ENCODE results near the gene SLPI. TPM values are rescaled to one million over a fixed set of nuclear protein-coding genes. Genes with fewer than 3 reads are reported as not detected.

Gene SLPI
- polyA plus RNA-seq, 1 experiment: 0.21 TPM

DNA sequence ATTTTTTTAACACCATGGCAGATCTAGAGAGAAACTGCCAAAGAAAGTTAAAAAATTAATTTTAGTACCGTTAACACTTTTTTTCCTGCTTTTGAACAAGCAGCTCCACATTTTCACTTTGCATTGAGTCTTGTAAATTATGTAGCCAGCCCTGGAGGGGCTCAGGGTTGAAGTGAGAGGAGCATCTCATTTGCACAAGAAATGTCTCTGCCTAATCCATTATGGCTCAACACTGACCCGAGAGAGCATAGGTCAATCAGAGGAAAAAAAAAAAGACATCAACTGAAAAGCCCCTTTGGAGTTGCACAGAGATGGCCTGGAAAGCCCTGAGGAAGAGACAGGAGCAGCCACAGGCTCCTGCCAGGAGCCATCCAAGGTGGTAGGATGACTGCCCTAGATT, 4.3 kb upstream of the SLPI start:
- Histone ChIP-seq H3K36me3 (ENCODE audit: control insufficient read depth, insufficient read depth, low read length) (no peaks in the 10 kb centered on the region), H3K27me3 (ENCODE audit: control insufficient read depth, insufficient read depth, low read length) (peaks cover 5% of the 10 kb centered on the region), H3K4me3 (ENCODE audit: low read depth, low read length) (no peak overlapping the region)
- ChIA-PET CTCF (no interaction called here), POLR2A (no interaction called here)
- TF ChIP-seq, protein P1, sequence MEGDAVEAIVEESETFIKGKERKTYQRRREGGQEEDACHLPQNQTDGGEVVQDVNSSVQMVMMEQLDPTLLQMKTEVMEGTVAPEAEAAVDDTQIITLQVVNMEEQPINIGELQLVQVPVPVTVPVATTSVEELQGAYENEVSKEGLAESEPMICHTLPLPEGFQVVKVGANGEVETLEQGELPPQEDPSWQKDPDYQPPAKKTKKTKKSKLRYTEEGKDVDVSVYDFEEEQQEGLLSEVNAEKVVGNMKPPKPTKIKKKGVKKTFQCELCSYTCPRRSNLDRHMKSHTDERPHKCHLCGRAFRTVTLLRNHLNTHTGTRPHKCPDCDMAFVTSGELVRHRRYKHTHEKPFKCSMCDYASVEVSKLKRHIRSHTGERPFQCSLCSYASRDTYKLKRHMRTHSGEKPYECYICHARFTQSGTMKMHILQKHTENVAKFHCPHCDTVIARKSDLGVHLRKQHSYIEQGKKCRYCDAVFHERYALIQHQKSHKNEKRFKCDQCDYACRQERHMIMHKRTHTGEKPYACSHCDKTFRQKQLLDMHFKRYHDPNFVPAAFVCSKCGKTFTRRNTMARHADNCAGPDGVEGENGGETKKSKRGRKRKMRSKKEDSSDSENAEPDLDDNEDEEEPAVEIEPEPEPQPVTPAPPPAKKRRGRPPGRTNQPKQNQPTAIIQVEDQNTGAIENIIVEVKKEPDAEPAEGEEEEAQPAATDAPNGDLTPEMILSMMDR (IDR thresholded peaks at IDR 0.05; ENCODE audit: insufficient read depth, low read depth, low read length): no peak
- DNase-seq (ENCODE audit: low read depth): no peak

- CTCF ChIA-PET: no interaction called here
- POLR2A ChIA-PET: no interaction called here
- TF ChIP-seq, protein P1 (IDR thresholded peaks at IDR 0.05; ENCODE audit: insufficient read depth, low read depth, low read length): no peak
- DNase-seq (ENCODE audit: low read depth): no peak
- H3K36me3 ChIP-seq (ENCODE audit: control insufficient read depth, insufficient read depth, low read length): no peaks in the 10 kb centered on the region
- peaks cover 5% of the 10 kb centered on the region for H3K27me3 ChIP-seq (ENCODE audit: control insufficient read depth, insufficient read depth, low read length)
- no peak overlapping the region for H3K4me3 ChIP-seq (ENCODE audit: low read depth, low read length)
Observed at GRCh38 chr20:45258259-45258658, 3.9 kb upstream of the SLPI start.

DNA sequence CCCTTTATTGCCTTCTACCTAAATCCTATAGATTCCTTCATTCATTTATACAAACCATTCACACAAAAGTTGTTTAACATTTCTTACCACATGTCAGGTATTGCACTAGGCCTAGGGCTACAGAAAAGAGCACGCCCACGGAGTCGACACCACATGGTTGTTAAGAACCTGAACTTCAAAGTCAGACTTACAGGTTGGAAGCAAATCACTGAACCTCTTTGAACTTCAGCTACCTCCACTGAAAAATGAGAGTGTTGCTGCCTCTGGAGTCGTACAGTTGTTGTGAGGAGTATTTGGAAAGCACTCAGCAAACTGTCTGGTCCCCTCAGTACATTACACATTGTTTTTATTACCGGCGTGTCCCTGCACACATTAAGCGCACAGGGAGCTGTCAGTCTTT, 3.3 kb upstream of the SLPI start:
- ChIA-PET POLR2A (no interaction called here), CTCF (no interaction called here)
- H3K4me3 ChIP-seq (ENCODE audit: low read depth, low read length): no peak overlapping the region
- DNase-seq (ENCODE audit: low read depth): no peak
- peaks cover 7% of the 10 kb centered on the region for H3K27me3 ChIP-seq (ENCODE audit: control insufficient read depth, insufficient read depth, low read length)
- TF ChIP-seq, protein P1 (IDR thresholded peaks at IDR 0.05; ENCODE audit: insufficient read depth, low read depth, low read length): no peak
- no peaks in the 10 kb centered on the region for H3K36me3 ChIP-seq (ENCODE audit: control insufficient read depth, insufficient read depth, low read length)

- no peak for DNase-seq (ENCODE audit: low read depth)
- CTCF ChIA-PET: no interaction called here
- peaks cover 6% of the 10 kb centered on the region for H3K27me3 ChIP-seq (ENCODE audit: control insufficient read depth, insufficient read depth, low read length)
Observed at GRCh38 chr20:45257161-45257560, 2.8 kb upstream of the SLPI start.

GRCh38 chr20:45253261-45253660, 1.1 kb downstream of the SLPI start:
- Histone ChIP-seq H3K27me3 (ENCODE audit: control insufficient read depth, insufficient read depth, low read length) (peaks cover 3% of the 10 kb centered on the region), H3K4me3 (ENCODE audit: low read depth, low read length) (no peak overlapping the region), H3K36me3 (ENCODE audit: control insufficient read depth, insufficient read depth, low read length) (no peaks in the 10 kb centered on the region)
- no peak for DNase-seq (ENCODE audit: low read depth)
- ChIA-PET POLR2A (no interaction called here), CTCF (interaction anchor here (1.6 kb wide), 1 partner anchor 10 kb away, joined by 5 read pairs; no protein-coding TSS in a partner anchor)
- TF ChIP-seq, protein P1 (IDR thresholded peaks at IDR 0.05; ENCODE audit: insufficient read depth, low read depth, low read length): no peak

More at GRCh38 chr20:45257161-45257560, 2.8 kb upstream of the SLPI start:
- no peaks in the 10 kb centered on the region for H3K36me3 ChIP-seq (ENCODE audit: control insufficient read depth, insufficient read depth, low read length)
- POLR2A ChIA-PET: no interaction called here
- H3K4me3 ChIP-seq (ENCODE audit: low read depth, low read length): no peak overlapping the region
- TF ChIP-seq, protein P1 (IDR thresholded peaks at IDR 0.05; ENCODE audit: insufficient read depth, low read depth, low read length): no peak

Data from BJ (cell line).